SHP77 (cell line): ENCODE data around the gene XCL2.
"Not testable (repeated sequence)": the region's sequence is repeated elsewhere in the genome, so short reads cannot be mapped to it uniquely, and the experiment has no call there.

Source experiments
- DNase-seq, 2 experiments: peaks; one replicate each; lab custom pipeline; 2025; lab: John Stamatoyannopoulos, UW

XCL2 gene

GRCh38 chr1:168556647-168557046, 12.8 kb upstream of the XCL2 start:
- no peak for DNase-seq

- no peak for DNase-seq
These were observed 11.8 kb upstream of the XCL2 start for GRCh38 chr1:168555508-168556046.

- no peak for DNase-seq
These were observed 11.0 kb upstream of the XCL2 start for GRCh38 chr1:168554603-168555483.

GRCh38 chr1:168553680-168554553, 10.1 kb upstream of the XCL2 start:
- no peak for DNase-seq

GRCh38 chr1:168552961-168553360, 9.2 kb upstream of the XCL2 start:
- DNase-seq, result no peak

GRCh38 chr1:168551688-168552087, 7.9 kb upstream of the XCL2 start:
- DNase-seq, result no peak

- DNase-seq, result no peak
These were observed 7.2 kb upstream of the XCL2 start for GRCh38 chr1:168550971-168551370.

- DNase-seq, result not testable (repeated sequence)
These were observed 2.7 kb upstream of the XCL2 start for GRCh38 chr1:168546553-168546895.

- peak in 1 of 2 experiments; percentile 19 for DNase-seq
These were observed 2.1 kb upstream of the XCL2 start for GRCh38 chr1:168545678-168546552.

GRCh38 chr1:168542978-168543377, 819 bp downstream of the XCL2 start:
- DNase-seq, result not testable (repeated sequence)

- DNase-seq, result not testable (repeated sequence)
These were observed 3.0 kb downstream of the XCL2 start for GRCh38 chr1:168540798-168541197.

- no peak for DNase-seq
These were observed 8.3 kb downstream of the XCL2 start for GRCh38 chr1:168535536-168535935.

- DNase-seq, result no peak
These were observed 12.0 kb downstream of the XCL2 start for GRCh38 chr1:168531615-168532345.

- no peak for DNase-seq
These were observed 14.3 kb downstream of the XCL2 start for GRCh38 chr1:168529518-168529917.

- DNase-seq, result no peak
These were observed 22.3 kb downstream of the XCL2 start for GRCh38 chr1:168521401-168522000.

- DNase-seq, result no peak
These were observed 23.0 kb downstream of the XCL2 start for GRCh38 chr1:168520832-168521231.

- no peak for DNase-seq
These were observed 23.6 kb downstream of the XCL2 start for GRCh38 chr1:168520052-168520751.

- no peak for DNase-seq
These were observed 25.0 kb downstream of the XCL2 start for GRCh38 chr1:168518813-168519212.

- no peak for DNase-seq
These were observed 25.6 kb downstream of the XCL2 start for GRCh38 chr1:168518201-168518689.

GRCh38 chr1:168514455-168514854, 29.3 kb downstream of the XCL2 start:
- no peak for DNase-seq
